Head of caudate nucleus (tissue), 42 donors: ENCODE data around the gene SCN11A.
A peak's percentile ranks its signal among the peaks of the same experiment; 100 is the strongest.
"Not testable (repeated sequence)": the region's sequence is repeated elsewhere in the genome, so short reads cannot be mapped to it uniquely, and the experiment has no call there.

Experiments
- DNase-seq, 42 donors: peaks; one replicate each; pipeline versions ENCODE4 v3.0.0 to v3.0.0-alpha.2; 2020 to 2021; ENCODE audit warnings: mixed read lengths in 7 of 42
- intact Hi-C: fragments of 100-400 bp; cut with DNase I; formaldehyde crosslinking; loops from one replicate; pipeline ENCODE4 v1.15.0; 2022

Gene SCN11A

DNA sequence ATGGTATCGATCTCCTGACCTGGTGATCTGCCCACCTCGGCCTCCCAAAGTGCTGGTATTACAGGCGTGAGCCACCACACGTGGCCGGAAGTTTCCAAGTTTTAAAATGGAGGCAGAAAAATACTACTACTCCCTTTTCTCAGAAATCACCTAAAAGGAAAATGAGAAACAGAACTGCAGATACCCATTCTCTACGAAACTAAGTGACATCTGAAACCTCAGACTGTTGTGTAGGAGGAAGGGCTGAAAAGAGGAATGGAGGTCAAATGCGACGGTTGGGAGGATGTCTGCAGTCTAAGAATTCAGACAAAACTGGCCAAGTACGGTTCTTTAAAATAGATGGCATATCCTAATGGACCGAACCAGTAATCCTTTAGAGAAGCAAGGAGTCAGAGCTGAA lies 24.2 kb upstream of the SCN11A start:
- no peak for DNase-seq
- intact Hi-C loops, result no loop called here

DNA sequence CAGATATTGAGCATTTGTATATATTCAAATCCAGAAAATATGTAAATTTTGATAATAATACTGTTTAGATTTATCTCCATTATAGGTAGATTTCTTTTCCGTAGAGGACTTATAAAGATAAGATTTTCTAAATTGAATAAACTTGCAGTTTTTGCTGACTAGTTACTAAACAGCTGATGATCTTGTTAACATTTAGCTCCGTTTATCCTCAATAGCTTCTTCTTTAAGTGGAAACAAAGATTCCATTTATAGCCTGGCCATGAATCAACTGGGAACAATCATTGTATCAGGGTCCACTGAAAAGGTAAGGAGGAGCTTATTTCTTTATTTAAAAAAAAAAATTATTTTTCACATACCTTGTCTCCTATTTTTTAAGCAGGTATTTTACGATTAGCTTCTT lies 16.8 kb upstream of the SCN11A start:
- no peak for DNase-seq
- intact Hi-C loops, result no loop called here

DNA sequence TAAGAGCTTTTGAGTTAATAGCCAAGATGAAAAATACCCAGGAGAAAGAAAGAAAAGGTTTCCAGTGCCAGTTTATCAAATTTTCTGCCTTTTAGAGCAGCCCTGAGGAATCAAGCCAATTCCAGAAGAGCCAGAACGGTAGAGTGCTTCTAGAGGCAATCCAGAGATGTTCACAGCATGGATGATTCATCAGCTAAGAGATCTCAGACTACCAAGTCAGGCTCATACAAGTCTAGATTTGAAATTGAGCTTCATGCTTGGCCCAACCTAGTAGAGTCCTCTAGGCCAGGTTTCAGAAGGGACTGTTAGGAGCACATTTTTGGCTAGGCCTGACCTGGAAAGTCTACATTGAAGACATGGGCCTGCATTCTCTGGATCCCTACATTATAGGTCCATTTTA lies 15.5 kb upstream of the SCN11A start:
- DNase-seq, result no peak
- intact Hi-C loops, result no loop called here

DNA sequence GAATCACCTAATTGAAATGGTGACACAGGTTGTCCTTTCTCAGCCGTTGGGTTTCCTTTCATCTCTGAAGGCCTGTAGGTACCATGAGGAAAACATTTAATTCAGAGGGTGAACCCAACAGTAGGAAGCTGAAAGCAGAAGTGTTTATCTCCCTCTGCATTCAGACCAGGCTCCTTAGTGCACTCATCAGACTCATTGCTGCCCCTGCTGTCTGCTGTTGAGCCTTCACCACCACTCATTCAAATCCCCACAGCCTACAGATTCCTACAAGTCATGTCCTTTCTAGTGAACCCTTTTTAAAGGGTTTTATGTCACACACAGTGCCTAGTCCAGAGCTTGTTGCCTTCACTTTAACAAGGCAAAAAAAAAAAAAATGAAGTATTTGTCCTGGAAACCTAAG lies 13.5 kb upstream of the SCN11A start:
- DNase-seq, result peak in 23 of 42 donors; percentile 3 to 48 (median 23)
- intact Hi-C loops, result no loop called here

DNA sequence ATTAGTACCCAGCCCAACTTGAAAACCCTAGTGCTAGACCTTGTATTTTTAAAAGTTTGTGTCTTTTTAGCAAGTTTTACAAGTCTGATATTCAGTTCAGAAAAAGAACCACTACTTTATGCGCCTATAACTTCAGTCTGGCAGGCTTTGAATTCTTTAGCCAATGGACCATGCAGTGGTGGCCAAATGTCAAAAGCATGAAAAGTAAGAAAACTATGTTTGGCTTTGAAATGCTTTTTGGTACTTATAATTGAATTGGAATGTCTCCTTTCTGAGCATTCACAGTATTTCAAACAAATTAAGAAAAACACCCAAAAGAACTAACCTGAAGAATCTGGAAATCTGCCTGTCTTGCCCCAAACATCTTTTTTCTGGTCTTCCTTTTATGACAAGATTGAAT lies 12.9 kb upstream of the SCN11A start:
- DNase-seq, result no peak
- intact Hi-C loops, result no loop called here

DNA sequence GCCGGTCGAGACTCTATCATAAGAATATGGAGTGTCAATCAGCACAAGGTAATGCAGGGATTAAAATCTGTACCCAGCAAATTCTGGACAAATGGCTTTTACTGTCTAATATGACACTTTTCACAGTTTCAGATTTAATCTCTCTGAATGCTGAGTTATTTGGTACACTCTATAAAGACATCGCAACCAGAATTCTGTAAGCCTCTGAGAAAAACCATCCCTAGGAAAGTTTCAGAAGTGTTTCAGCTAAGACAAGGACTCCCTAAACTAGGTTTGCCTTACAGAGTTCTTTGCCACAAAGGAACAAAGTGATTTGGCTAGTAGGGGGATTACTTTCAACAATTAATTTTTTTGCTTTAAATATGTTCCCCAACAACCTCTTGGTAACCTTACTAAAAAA lies 11.4 kb upstream of the SCN11A start:
- intact Hi-C loops, result no loop called here
- DNase-seq, result no peak

DNA sequence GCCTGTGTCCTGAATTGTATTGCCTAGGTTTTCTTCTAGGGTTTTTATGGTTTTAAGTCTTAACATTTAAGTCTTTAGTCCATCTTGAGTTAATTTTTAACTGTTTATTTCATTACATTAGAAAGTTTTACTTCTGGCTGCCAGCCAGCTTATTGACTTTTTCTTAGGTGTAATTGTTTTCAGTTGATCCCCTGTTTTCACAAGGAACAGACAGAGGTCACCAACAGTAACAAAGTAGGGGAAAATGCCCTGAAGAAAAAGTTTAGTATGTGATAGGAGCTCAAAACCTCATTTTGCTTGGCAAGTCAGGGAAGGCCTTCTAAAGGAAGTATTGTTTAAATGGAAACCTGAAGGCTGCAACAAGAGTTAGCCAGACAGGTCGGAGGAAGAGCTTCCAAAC lies 10.4 kb upstream of the SCN11A start:
- DNase-seq, result no peak
- intact Hi-C loops, result no loop called here

DNA sequence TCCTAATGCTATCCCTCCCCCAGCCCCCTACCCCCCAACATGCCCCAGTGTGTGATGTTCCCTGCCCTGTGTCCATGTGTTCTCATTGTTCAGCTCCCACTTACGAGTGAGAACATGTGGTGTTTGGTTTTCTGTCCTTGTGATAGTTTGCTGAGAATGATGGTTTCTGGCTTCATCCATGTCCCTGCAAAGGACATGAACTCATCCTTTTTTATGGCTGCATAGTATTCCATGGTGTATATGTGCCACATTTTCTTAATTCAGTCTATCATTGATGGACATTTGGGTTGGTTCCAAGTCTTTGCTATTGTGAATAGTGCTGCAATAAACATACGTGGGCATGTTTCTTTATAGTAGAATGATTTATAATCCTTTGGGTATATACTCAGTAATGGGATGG lies 9.5 kb upstream of the SCN11A start:
- intact Hi-C loops, DNase-seq: not testable (repeated sequence)

DNA sequence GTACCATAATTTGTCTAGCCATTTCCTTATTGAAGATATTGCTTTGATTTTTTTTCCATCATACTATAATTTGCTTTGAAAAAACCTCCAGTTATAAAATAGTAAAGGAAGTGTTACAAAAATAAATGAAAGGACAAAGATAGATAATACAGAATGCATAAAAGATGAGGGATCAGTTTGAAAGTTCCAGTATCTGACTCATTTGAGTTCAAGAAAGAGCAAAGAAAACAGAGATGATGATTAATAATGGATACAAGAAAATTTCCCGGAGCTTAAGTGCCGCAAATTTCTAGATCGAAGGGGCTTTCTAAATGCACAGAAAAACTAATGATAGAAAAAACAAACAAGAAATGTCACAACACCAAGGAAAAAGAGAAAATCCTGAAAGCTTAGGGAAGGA lies 4.4 kb upstream of the SCN11A start:
- no peak for DNase-seq
- intact Hi-C loops, result loop anchor here (10.0 kb wide), 1 partner anchor 49 kb away; the partner anchor contains the start of genes GORASP1 and TTC21A

DNA sequence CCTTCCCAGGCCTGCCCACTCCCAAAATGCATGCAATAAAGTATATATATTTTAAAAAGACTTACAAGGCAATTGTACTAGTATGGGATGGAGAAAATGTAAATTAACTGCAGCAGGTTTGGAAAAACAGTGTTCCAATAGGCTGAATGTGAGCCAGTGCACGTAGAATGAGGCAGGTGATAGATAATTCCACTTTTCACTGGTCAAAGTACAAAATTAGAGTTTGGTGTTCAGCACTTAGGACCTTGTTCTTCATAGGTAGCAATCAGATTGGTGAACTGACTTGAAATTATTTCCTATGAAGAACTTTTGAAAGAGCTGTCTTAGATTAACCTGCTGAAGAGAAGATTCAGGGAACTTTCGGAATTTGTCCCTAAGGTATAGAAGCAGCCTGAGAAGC lies 2.0 kb upstream of the SCN11A start:
- intact Hi-C loops, result loop anchor here (10.0 kb wide), 1 partner anchor 51 kb away; the partner anchor contains the start of genes GORASP1 and TTC21A

DNA sequence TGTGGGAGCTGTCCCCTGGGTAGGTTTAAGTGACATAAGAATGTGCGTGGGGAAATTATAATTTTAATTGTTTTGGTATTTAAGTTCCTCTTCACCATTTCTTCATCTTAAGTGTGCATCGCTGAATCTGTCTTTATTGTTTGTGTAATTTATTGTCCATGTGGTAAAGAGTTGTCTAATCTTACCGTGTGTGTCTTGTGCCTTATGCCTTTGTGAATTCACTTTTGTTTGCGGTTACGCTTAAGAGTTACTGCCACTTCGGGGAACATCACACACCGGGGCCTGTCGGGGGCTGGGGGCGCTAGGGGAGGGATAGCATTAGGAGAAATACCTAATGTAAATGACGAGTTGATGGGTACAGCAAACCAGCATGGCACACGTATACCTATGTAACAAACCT lies 839 bp upstream of the SCN11A start:
- intact Hi-C loops, result loop anchor here (10.0 kb wide), 1 partner anchor 52 kb away; the partner anchor contains the start of genes GORASP1 and TTC21A
- DNase-seq, result no peak

More for the DNA sequence above, 2.0 kb upstream of the SCN11A start:
- no peak for DNase-seq

DNA sequence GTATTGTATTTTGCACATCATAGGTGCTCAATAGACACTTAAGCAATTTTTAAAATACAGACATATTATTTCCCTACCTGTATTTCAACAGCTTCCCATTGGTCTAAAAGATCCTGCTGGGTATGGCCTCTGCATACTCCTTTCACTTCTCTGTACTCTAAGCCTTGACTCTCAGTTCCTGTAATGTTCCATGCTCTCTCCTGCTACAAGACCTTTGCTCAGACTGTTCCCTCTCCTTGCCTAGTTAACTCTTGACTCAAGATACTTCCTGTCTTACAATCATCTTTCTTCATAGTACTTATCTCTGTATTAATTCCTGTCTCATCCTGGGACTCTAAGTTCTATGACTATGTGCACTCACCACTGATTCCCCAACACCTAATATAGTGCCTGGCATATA lies 1.7 kb downstream of the SCN11A start:
- intact Hi-C loops, result loop anchor here (10.0 kb wide), 1 partner anchor 55 kb away; the partner anchor contains the start of genes GORASP1 and TTC21A
- DNase-seq, result no peak

DNA sequence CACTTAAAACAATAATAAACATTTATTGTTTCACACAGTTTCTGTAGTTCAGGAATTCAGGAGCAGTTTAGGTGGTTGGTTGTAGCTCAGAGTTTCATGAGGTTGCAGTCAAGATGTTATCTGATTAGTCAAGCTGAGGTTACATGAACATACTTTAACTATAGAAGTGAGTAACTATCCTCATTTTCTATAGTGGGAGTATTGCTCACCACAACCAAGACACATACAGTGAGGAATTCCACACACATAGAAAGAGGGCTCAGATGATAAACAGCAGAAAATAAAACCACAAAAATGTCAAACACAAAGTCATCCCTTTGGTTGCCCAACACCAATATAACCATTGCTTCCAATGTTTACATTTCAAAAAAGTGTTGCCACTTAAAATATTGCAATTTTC lies 13.6 kb downstream of the SCN11A start:
- DNase-seq, result no peak
- intact Hi-C loops, result no loop called here

DNA sequence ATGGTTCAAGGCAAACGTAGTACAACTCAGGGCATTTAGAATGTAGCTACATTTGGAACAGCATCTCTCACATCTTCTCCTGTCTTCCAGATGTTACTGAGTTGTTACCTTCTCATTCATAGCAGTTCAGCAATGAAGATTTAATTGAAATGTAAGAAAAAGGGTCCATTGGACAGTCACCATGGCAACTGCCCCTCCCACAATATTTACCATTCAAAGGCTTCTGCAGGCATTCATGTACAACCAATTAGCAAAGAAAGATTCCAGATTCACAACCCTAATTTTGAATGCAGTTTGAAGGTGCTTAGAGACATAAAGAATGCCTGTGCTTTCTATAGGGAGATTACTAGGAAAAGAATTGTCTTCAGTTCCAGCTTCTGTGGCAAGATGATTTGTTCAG lies 22.2 kb downstream of the SCN11A start:
- intact Hi-C loops, result no loop called here
- DNase-seq, result no peak

DNA sequence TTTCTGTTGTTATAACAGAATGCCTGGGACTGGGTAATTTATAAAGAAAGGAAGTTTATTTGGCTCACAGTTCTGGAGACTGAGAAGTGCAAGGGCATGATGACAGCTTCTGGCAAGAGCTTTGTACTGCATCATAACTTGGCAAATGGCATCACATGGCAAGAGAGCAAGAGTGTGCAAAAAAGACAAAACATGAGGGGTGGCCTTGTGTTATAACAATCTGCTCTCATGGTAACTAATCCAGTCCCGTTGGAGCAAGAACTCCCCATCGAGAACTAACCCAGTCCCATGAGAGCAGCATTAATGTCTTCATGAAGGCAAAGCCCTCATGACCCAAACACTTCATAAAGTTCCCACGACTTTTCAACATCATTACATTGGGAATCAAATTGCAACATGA lies 23.2 kb downstream of the SCN11A start:
- intact Hi-C loops, result no loop called here
- DNase-seq, result no peak

DNA sequence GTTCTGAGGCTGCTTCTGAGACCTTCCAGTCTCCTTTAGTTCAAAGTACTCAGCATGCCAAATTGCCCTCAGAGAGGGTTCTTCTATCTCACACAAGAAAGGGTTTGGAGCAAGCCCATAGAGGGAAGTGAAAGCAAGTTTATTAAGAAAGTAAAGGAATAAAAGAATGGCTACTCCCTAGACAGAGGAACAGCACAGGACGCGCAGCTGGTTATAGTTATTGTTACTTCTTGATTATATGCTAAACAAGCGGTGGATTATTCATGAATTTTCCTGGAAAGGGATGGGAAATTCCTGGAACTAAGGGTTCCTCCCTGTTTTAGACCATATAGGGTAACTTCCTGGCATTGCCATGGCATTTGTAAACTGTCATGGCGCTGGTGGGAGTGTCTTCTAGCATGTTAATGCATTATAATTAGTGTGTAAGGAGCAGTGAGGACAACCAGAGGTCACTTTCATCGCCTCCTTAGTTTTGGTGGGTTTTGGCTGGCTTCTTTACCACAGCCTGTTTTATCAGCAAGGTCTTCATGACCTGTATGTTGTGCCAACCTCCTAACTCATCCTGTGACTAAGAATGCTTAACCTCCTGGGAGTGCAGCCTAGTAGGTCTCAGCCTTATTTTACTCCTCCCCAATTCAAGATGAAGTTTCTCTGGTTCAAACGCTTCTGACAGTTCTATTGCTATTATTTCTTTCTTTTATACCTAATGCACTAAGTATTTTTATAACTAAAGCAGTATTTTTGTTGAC lies 26.3 kb downstream of the SCN11A start:
- no peak for DNase-seq
- intact Hi-C loops, result no loop called here

DNA sequence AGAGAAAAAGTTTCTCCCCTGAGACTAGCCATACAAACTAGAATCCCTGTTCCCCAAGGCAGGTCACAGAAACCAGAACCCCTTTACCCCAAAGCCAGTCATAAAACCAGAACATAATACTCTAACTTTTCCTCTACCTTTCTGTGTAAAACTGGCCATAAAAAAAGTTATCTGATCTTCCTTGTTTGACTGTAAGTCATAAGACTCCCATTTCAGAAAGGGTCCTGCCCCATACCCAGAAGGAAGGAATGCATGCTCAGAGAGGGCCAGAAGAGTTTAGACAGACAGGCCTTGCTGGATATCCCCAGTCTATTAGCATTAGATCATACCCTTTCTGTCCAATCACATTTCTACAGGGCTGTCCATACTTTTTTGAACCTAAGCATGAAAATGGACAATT lies 27.2 kb downstream of the SCN11A start:
- no peak for DNase-seq
- intact Hi-C loops, result no loop called here

DNA sequence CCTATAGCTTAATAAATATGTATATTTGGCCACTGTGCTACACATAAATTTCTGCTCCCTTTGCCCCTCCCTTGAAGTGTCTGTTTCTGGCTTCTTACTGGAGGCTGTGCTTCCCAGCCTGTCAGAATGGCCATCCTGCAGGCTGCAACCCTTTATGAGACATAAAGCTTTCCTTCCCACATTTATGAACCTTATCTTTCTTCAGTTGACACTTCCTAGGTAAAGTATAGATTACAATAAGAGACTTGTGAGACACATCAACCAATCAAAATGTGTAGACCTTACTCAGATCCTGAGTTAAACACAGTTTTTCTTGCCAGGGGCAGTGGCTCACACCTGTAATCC lies 29.5 kb downstream of the SCN11A start:
- intact Hi-C loops, result no loop called here

DNA sequence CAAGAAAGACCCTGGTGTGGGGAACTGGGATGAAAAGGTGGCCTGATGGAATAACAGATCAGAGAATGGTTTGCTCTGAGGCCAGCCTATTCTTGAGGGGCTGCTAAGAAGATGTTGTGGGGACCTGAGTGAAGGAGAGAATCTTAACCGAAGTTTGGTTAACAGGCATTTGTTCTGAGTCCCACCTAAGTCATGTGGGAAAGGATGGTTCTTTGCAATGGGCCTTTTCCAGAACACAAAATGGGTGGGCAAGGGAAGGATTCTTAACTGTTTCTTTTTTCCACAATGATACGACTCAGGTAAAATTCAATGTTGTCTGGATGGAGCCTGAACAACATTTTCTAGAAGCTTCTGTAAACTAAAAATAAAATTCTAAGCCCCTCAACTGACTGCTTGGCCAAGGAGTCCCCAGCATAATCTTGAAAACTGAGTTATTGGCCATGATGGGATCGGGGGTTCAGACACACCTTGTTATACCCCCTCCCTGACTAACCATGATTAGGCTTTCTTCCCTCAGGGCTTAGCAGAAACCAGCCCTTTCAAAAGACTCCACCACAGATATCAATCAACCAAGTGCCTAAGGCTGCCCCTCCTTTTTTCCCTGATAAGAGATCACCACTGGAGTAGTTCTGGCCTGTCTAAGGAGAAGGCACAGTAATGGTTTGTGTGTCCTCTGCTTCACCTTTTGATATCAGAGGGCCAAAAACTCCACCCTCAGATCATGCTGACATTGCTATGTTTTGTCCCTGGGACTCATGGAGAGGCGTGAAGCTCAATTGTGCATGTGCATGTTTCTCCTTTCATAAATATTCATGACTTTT lies 30.1 kb downstream of the SCN11A start:
- no peak for DNase-seq
- intact Hi-C loops, result no loop called here

More for the DNA sequence above, 29.5 kb downstream of the SCN11A start:
- DNase-seq, result no peak

DNA sequence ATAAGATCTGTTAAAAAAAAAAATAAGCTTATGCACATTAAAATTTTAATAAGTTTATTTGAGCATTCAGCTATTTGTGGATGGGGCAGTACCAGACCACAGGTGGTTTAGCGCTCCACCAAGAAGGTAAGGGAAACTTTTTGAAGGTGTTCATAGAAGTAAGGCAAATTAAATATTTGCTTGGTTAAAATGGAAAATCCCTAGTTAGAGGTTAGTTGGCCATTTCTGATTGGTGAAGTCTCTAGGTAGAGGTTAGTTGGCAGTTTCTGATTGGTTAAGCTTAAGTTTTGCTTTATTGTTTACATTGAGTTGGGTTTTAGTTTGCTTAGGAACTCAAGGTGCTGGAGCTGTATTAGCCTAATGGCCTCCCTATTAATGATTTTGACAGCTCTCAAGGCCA lies 30.7 kb downstream of the SCN11A start:
- intact Hi-C loops, result no loop called here
- no peak for DNase-seq

DNA sequence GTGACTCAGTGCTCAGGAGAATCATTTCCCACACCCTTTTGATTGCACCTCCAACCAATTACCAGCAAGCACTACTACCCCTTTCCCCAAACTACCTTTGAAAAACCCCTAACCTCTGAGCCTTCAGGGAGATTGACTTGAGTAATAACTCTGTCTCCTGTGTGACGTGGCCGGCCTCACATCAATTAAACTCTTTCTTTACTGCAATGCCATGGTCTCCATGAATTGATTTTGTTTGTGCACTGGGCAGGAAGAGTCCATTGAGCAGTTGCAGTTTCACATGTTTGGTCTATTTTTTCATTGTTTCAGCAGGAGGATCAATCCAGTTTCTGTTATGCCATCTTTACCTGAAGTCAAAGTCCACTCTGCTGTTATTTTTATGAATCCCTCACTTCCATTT lies 32.4 kb downstream of the SCN11A start:
- intact Hi-C loops, result no loop called here
- no peak for DNase-seq
